NCI-H1694 treated with DMSO at 0.1 percent for 48 hours (cell line): Measurements from ENCODE around the gene COG1.

Experiments used
- DNase-seq: peaks from one replicate; lab custom pipeline; 2025; lab: John Stamatoyannopoulos, UW

COG1 gene

GRCh38 chr17:73198930-73199260, 6.0 kb downstream of the COG1 start:
- DNase-seq = no peak

GRCh38 chr17:73199751-73200317, 7.0 kb downstream of the COG1 start:
- no peak for DNase-seq

GRCh38 chr17:73200476-73200875, 7.6 kb downstream of the COG1 start:
- no peak for DNase-seq

- no peak for DNase-seq
Measured at GRCh38 chr17:73201215-73202069, 8.6 kb downstream of the COG1 start.

- no peak for DNase-seq
Measured at GRCh38 chr17:73203135-73203787, 10.4 kb downstream of the COG1 start.

- DNase-seq = no peak
Measured at GRCh38 chr17:73203788-73204479, 11.1 kb downstream of the COG1 start.

GRCh38 chr17:73205459-73205961, 12.7 kb downstream of the COG1 start:
- no peak for DNase-seq

GRCh38 chr17:73208139-73208827, 15.4 kb downstream of the COG1 start:
- no peak for DNase-seq

- DNase-seq = no peak
Measured at GRCh38 chr17:73209436-73209835, 16.6 kb downstream of the COG1 start.

GRCh38 chr17:73210002-73210678, 17.3 kb downstream of the COG1 start:
- no peak for DNase-seq

- no peak for DNase-seq
Measured at GRCh38 chr17:73211745-73212144, 18.9 kb downstream of the COG1 start.

- DNase-seq = no peak
Measured at GRCh38 chr17:73214008-73214407, 21.2 kb downstream of the COG1 start.

GRCh38 chr17:73214851-73215250, 22.0 kb downstream of the COG1 start:
- no peak for DNase-seq

GRCh38 chr17:73215447-73215846, 22.6 kb downstream of the COG1 start:
- no peak for DNase-seq

GRCh38 chr17:73223626-73224230, 30.9 kb downstream of the COG1 start:
- no peak for DNase-seq

GRCh38 chr17:73224237-73224636, 31.4 kb downstream of the COG1 start:
- no peak for DNase-seq

- no peak for DNase-seq
Measured at GRCh38 chr17:73224663-73225305, 31.9 kb downstream of the COG1 start.

- no peak for DNase-seq
Measured at GRCh38 chr17:73226556-73227172, 33.8 kb downstream of the COG1 start.

GRCh38 chr17:73227379-73227778, 34.5 kb downstream of the COG1 start:
- no peak for DNase-seq

- DNase-seq = no peak
Measured at GRCh38 chr17:73227944-73228343, 35.1 kb downstream of the COG1 start.
